Stimulated activated CD4-positive, alpha-beta T cell treated with anti-CD3 and anti-CD28 coated beads, Interleukin-12 subunit alpha, Interleukin-12 subunit beta, amount 100 ng/mL, for 48 hours (primary cell): ENCODE data around the gene EML2.
"Not testable (repeated sequence)": the region's sequence is repeated elsewhere in the genome, so short reads cannot be mapped to it uniquely, and the experiment has no call there.

ENCODE experiments used
- DNase-seq, 3 donors: peaks; one replicate each; pipeline ENCODE4 v3.0.0-alpha.2; 2020; ENCODE audit warnings: low read depth in 2 of 3, low spot score in 1 of 3

EML2 gene, protein sequence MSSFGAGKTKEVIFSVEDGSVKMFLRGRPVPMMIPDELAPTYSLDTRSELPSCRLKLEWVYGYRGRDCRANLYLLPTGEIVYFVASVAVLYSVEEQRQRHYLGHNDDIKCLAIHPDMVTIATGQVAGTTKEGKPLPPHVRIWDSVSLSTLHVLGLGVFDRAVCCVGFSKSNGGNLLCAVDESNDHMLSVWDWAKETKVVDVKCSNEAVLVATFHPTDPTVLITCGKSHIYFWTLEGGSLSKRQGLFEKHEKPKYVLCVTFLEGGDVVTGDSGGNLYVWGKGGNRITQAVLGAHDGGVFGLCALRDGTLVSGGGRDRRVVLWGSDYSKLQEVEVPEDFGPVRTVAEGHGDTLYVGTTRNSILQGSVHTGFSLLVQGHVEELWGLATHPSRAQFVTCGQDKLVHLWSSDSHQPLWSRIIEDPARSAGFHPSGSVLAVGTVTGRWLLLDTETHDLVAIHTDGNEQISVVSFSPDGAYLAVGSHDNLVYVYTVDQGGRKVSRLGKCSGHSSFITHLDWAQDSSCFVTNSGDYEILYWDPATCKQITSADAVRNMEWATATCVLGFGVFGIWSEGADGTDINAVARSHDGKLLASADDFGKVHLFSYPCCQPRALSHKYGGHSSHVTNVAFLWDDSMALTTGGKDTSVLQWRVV

DNA sequence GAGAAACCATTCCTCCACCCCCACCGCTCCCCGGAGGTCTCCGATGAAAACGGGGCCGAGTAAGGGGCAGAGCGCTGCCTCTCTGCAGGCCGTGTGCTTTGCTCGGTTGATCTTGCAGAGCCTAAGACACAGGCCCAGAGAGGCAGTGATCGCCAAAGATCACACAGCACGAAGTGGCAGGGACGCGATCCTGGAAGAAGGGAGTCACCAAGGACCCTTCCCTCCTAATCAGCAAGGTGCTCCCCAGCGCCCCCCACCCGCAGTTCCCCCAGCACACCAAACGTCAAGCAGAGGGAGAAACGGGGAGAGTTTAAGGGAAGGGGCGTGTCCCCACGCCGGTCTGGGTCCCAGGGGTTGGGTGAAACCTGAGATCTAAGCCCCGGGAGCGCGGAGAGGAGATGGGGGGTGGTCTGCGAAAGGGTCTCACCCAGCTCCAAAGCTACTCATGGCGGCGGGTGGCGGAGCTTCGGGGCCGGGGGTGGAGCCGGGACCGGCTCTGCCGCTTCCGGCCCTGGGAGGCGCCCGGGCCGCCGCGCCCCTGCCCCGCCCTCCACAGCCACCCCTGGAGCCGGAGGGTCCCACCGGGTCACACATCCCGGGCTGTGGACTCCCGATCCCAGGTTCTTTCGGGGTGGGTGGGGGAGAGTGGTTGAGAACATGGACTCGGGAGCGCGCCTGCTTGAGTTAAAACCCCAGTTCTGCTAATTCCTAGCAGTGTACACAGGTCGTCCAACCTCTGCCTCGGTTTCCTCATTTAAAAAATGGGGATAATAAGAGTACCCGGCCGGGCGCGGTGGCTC, at the start of gene EML2:
Gene EML2 (minus strand): TSS at position 468 of the 800 bp plus-strand sequence. CDS start 21 bp downstream, at position 447.
- peak in 1 of 3 donors; percentile 54 for DNase-seq

DNA sequence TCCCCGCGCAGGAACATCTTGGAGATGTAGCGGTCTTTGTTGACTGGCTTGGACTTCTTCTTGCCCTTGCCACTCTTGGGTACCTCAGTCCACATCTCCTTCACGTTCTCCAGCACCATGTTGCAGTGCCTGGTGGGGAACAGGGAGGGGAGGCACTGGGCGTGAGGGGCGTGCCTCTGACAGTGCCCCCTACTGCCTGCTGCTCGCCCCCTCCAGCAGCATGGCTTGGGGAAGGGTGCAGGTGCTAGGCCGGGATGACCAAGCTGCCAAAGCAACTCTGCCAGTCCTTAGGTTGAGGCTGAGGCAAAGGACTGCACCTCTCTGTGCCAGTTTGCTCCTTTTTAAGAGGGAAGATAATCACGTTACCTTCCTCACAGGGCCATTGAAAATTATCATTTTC, 48.4 kb upstream of the EML2 start:
- no peak for DNase-seq

DNA sequence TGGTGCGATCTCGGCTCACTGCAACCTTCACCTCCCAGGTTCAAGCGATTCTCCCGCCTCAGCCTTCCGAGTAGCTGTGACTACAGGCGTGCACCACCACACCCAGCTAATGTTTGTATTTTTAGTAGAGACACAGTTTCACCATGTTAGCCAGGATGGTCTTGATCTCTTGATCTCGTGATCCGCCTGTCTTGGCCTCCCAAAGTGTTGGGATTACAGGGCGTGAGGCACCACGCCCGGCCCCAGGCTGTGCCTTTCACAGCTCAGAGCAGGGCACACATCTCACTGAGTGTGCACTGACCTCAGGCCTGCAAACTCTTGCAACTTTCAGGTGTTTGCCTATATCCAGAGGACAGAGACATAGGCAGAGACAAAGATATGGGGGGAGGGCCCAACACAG, 45.8 kb upstream of the EML2 start:
- DNase-seq, result not testable (repeated sequence)

DNA sequence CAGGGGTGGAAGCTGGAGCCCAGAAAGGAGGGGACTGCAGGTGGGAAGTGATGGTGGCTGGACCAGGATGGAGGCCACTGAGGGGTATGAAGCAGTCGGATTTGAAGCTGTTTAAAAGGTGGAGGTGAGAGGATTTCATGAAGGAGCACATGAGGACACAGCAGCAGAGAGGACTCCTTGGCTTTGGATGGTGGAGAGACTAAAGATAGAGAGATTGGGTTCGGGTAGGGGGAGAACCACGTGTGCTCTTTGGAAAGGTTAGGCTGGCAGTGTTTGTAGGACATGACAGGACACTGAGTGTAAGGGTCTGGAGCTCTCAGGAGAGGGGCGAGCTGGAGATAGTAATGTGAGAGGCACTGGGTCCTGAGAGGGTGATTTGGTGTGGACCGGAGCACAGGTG, 43.7 kb upstream of the EML2 start:
- no peak for DNase-seq

DNA sequence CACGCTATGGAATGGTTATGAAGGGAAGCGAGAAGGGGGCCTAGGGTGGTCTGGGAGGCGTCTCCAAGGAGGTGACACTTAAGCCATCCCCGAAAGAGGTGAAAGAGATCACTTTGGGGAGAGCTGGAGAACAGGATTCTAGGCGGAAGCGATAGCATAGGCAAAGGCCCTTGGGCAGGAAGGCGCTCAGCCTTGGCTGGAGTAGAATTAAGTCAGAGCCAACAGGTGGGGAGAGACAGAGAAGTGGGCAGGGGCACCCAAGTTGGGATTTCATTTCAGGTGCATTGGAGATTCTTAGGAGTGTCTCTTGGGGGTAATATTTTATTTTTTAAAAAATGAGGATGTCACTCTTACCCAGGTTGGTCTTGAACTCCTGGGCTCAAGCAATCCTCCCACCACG, 42.9 kb upstream of the EML2 start:
- DNase-seq, result no peak

DNA sequence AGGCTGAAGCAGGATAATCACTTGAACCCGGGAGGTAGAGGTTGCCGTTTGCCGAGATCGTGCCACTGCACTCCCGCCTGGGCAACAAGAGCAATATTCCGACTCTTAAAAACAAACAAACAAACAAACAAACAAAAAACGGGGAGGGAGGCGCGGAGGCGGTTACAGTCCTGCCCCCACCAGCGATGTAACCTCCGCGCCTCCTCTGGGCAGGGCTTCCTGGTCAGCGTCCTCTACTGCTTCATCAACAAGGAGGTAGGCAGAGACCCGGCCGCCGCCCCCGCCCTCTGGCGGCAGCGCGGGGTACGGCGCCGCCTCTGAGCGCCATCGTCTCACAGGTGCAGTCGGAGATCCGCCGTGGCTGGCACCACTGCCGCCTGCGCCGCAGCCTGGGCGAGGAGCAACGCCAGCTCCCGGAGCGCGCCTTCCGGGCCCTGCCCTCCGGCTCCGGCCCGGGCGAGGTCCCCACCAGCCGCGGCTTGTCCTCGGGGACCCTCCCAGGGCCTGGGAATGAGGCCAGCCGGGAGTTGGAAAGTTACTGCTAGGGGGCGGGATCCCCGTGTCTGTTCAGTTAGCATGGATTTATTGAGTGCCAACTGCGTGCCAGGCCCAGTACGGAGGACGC, 42.3 kb upstream of the EML2 start:
- peak; percentile 74 to 83 (median 76) for DNase-seq

DNA sequence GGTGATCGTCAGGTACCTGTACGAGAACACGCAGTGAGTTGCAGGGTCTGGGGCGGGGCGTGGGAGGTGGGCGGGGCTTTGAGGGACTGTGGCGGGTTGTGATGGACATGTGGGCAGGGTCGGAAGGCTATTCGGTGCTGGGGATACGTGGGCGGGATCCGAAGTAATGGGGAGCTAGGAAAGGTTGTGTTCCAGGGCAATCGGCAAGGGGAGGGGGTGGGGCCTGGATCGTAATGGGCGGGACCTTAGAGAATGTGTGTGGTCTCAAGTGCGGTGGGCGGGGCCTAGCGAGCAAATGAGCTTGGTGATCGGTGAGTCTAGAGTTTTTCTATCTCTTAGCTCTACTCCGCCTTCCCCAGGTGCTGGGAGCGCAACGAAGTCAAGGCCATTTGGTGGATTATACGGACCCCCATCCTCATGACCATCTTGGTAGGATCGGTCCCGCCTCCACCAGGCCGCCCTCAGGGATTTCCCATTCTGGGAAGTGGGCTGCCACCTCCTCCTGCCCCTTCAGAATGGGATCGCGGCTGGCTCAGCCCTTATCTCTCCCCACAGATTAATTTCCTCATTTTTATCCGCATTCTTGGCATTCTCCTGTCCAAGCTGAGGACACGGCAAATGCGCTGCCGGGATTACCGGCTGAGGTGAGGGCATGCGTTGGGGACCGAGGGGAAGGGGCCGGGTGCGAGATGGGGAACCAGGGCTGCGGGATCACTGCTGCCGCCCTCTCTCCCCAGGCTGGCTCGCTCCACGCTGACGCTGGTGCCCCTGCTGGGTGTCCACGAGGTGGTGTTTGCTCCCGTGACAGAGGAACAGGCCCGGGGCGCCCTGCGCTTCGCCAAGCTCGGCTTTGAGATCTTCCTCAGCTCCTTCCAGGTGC, 38.4 kb upstream of the EML2 start:
- peak; percentile 79 to 88 (median 82) for DNase-seq

DNA sequence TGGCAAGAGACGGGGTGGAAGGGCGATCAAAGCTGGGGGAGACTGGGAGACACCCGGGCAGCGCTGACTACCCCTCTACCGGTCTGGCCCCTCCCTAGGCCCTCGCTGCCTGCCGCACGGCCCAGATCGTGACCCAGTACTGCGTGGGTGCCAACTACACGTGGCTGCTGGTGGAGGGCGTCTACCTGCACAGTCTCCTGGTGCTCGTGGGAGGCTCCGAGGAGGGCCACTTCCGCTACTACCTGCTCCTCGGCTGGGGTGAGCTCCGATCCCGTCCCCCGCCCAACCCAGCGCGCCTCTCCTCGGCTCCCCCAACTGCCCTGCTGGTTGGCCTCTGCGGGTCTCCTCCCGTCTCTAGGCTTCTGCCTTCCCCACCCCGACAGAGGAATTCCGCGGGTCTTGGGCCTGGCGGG, 37.7 kb upstream of the EML2 start:
- peak in 1 of 3 donors; percentile 32 for DNase-seq

DNA sequence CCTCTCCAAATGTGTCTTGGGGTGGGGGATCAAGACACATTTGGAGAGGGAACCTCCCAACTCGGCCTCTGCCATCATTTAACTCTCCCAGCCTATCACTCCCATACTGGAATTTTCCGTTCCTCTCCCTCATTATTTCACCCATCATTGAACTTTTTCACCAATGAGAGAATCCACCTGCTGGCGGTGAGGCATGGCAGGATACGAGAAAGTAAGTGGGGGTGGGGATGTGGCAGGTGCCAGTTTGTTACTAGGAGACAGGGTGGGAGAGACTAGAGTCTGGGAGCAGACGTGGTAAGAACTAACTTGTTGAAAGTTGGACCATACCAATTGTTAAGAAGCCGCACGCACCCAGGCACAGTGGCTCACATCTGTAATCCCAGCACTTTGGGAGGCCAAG, 35.7 kb upstream of the EML2 start:
- DNase-seq, result no peak

DNA sequence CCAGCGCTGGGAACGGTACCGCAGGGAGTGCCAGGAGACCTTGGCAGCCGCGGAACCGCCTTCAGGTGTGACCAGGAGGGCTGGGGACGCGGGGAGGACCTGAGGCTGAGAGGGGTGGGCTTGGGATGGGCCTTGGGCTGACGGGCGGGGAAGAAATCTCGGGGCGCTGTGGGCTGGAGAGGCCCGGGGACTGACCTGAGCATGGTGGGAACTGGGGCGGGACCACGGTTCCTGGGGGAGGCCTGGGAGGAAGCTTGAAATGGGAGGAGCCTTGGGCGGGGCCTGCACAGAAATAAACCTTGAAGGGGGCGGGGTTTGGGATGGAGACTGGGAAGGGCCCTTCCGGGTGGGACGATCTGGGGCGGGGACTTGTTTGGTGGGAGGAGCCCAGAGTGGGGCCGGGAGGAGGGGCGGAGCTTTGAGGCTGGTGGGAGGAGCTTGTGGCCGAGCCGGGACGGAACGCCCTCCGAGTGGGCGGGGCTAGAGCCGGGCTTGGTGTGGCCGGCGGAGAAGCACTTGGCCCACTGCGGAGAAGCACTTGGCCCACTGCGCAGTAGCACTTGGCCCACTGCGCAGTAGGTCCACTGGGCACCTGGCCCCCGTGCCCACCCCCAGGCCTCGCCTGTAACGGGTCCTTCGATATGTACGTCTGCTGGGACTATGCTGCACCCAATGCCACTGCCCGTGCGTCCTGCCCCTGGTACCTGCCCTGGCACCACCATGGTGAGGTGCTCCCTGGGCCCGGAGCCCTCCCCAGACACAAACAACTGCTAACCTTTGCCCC, 31.7 kb upstream of the EML2 start:
- peak; percentile 64 to 84 (median 74) for DNase-seq

DNA sequence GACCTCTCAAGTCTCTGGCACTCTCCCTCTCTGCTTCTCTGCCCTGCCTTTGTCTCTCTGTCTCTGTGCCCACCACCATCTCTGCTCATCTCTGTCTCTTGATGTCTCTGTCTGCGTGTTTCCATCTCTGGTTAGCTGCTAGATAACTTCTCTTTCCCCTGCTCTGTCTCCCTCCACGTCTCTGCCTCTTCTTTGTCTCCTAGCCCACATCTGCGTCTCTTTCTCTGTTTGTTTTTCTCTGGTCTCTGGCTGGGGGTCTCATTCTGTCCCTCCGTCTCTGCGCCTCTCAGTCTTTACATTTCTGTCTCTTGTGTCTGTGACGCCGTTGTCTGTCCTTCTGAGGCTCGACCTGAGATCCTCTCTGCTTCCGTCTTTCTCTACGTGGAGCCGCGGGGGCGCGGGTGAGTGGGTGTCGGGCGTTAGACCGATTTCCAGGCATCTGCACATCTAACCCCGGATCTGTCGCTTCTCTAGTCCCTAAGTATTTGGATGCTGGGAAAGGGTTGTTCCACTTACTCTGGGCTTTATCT, 29.2 kb upstream of the EML2 start:
- peak in 1 of 3 donors; percentile 29 for DNase-seq

DNA sequence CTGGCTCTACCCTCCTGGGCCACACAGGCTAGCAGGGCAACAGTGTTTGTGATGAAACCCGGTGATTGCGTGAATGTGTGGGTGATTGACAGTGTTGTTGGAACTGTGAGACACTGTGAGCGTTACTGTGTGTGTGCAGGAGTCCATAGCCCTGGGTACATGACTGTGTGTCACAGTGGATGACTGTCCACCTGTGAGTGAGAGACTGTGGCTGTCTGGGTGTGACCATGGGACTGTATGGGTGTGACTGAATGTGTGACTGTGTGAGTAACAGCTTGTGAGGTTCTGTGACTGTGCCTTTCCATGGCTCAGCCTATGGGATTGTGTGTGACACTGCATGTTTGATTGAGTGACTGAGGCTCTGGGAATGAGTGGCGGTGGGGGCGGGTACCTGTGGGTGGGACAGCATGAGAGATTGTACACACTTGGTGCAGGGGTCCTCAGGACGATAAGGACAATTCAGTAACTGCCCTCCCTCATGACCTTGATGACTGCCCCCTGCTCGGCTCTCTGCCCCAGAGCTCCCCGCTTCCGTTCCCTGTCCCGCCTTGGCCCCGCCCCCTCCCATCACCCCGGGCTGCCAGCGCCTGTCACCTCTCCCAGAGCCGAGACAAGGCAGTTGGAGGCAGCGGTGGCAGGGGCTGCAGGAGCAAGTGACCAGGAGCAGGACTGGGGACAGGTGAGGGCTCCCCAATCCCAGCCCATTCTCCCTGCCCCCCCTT, 28.6 kb upstream of the EML2 start, which contains the start of gene GIPR:
Gene GIPR (plus strand): TSS at position 602 of the 722 bp plus-strand sequence. CDS start 1,300 bp downstream, outside the sequence.
- DNase-seq, result peak; percentile 64 to 72 (median 68)

DNA sequence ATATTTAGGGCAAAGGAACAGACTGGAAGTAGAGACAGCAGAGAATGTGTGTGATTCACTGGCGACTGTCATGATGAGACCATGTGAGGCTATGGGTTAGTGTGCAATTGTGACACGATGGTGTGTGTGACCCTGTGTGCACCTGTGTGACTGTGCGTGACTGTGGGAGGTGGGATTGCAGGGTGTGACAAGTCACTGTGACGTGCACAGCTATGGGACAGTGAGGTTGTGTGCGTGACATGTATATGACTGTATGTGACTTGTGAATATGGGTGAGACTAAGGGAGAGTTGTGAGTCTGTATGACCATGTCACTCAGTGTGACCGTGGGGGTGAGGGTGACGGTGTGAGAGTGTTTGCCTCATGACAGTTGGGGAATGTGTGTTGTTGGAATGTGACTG, 25.4 kb upstream of the EML2 start:
- no peak for DNase-seq

DNA sequence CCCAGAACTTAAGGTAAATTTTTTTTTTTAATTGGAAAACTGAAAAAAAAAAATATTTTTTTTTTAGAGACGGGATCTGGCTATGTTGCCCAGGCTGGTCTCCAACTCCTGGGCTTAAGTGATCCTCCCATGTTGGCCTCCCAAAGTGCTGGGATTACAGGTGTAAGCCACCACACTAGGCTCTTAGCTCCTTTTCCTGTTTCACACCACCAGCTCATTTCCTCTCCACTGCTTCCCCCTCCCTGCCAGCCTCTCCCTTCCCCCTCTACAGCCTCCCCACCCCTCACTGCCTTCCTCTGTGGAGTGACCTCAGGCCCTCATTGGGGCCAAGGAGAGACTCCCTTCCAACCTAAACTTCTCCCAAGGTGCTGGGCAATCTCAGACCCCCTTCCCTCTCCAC, 24.6 kb upstream of the EML2 start:
- DNase-seq, result no peak

DNA sequence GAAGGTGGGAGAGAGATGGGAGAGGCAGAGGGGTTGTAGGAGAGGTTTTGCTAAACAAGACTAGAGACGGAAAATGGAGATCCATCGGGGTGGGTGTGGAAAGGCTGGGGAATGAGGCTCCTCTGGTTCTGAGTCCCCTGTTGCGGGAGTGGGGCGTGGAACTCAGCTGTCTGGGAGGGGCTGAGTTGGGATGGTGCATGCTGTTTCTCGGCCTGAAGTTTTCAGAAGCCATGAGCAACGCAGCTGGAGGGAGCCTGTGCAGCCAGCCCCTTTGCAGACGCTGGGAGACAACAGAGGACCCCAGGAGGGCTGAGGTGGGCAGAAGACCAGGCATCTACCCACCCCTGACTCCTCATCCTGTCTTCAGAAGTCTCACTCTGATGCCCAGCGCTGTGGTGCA, 21.4 kb upstream of the EML2 start:
- no peak for DNase-seq

DNA sequence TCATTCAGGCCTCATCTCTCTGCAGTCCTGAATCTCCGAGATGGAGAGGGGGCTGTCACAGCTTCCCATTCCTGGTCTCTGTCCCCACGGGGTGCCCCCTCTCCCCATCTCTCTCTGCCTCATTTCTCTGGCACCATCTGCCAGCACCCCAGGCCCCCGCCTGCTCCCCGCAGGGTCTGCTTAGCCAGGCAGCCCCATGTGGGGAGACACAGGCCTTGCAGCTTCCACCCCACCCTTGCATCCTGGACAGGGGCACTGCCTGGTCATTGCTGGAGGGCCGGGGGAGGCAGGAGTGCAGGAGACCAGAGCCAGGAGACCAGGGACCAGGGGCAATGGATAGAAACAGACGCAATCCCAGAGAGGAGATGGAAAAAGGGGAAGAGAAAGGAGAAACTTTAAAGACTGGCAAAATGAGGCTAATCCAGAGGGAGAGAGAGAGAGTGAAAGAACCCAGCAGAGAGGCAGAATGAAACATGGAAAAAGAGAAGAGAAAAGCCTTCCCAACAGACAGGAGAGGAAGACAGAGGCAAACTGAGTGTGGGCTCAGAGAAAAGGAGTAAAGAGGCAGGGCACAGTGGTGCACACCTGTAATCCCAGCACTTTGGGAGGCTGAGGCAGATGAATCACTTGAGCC, 20.0 kb upstream of the EML2 start:
- no peak for DNase-seq

DNA sequence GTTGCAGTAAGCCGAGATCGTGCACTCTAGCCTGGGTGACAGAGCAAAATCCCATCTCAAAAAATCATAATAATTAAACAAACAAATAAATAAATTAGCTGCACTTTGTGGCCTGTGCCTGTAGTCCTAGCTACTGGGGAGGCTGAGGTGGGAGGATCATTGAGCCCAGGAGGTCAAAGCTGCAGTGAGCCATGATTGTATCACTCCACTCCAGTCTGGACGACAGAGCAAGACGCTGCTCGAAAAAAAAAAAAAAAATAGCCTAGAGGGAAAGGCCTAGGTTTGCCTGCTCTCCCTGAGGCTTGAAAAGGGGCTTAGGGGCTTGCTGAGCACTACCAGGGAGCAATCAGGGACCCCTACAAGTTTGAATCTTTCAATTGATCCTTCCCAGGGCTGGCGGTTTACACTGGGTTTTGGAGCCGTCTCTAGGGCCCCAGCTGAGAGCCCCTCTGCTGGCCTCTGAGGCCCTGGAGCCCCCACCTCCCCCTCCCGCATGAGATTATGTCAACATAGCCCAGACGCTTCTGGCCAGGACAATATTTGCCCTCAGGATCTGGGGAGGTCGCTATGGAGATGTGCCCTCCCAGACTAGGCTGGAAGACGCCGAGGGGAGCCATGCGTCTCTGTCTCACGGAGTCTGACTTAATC, 18.4 kb upstream of the EML2 start:
- DNase-seq, result no peak
